Body of pancreas (tissue), 4 donors: ENCODE measurements around the gene HERPUD1.

ENCODE experiments used
- CTCF ChIP-seq, 7 experiments: fragments of 450-650 bp in 4 of 7; fragments of 200-600 bp in 3 of 7; sonication (generic) in 3 of 7; IDR thresholded peaks; one replicate each; pipeline ENCODE4 v1.5.1; 2016 to 2019; ENCODE audit warnings: antibody characterized with exemption in 7 of 7
- POLR2A ChIP-seq, 3 donors: fragments of 450-650 bp; IDR thresholded peaks; one replicate each; pipeline ENCODE4 v1.6.1; 2016; ENCODE audit warnings: antibody characterized with exemption in 3 of 3, mild to moderate bottlenecking in 2 of 3

GRCh38 chr16:56993204-56993603 lies 61.3 kb downstream of the HERPUD1 start:
- TF ChIP-seq POLR2A (IDR thresholded peaks at IDR 0.05) (no peak), CTCF (IDR thresholded peaks at IDR 0.05) (no peak)
